ENCODE data around the gene GBE1. TPM values are rescaled to one million over a fixed set of nuclear protein-coding genes. Genes with fewer than 3 reads are reported as not detected.

GBE1 gene
- polyA plus RNA-seq, 1 donor (not counting 4 experiments of a cell fraction or from before 2014, with no cell fraction given) = 30.2 TPM

DNA sequence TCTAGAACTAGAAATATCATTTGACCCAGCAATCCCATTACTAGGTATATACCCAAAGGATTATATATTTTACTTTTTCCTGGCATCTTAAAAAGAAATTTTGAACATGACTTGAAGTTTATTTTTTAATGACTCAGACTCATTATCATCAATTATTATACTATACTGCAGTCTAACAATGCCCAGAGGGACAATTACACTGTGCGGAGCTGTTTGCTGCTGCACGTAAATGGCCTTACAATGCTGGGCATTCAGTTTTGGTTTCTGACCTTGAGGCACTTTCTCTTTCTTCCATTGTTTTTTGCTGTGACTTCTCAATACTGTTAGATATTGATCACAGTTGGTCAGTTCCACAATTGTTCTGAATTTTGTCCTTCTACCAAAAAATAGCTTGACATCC lies 128.8 kb downstream of the GBE1 start:
- Histone ChIP-seq H3K4me2 (ENCODE audit: control insufficient read depth, extremely low read depth, insufficient read depth, low read depth, low read length) (no peak overlapping the region), H3K4me1 (ENCODE audit: control insufficient read depth, extremely low read depth, insufficient read depth, low read length) (no peaks in the 10 kb centered on the region), H3K36me3 (ENCODE audit: control insufficient read depth in 2 of 2, extremely low read depth in 1 of 2, insufficient read depth in 2 of 2, low read length in 2 of 2) (no peaks in the 10 kb centered on the region), H3K9me1 (ENCODE audit: control insufficient read depth, extremely low read depth, insufficient read depth, low read length) (no peaks in the 10 kb centered on the region), H3K27me3 (ENCODE audit: control insufficient read depth, extremely low read depth, insufficient read depth, low read length) (no peaks in the 10 kb centered on the region), H3K27ac (ENCODE audit: control insufficient read depth, insufficient read depth, low read length) (no peak overlapping the region), H4K20me1 (ENCODE audit: control insufficient read depth, extremely low read depth, insufficient read depth, low read length) (no peaks in the 10 kb centered on the region), H3K9ac (ENCODE audit: control insufficient read depth, extremely low read depth, insufficient read depth, low read length) (no peak overlapping the region), H3K4me3 (ENCODE audit: control insufficient read depth in 2 of 3, extremely low read depth in 1 of 3, insufficient read depth in 2 of 3, low read depth in 1 of 3, low read length in 3 of 3) (no peak overlapping the region), H3K9me3 (ENCODE audit: control insufficient read depth, low read depth, low read length) (no peaks in the 10 kb centered on the region), H3K79me2 (ENCODE audit: control insufficient read depth, insufficient read depth, low read length) (no peaks in the 10 kb centered on the region), H2AFZ (ENCODE audit: control insufficient read depth, low read length) (no peak overlapping the region)
- dilution Hi-C loops (cut with MboI; ENCODE audit: extremely low pct_ligation_motif_present, low sequenced_read_pairs) = no loop called here
- DNase-seq (ENCODE audit: low read depth, low spot score) (no peak), FAIRE-seq (no peak)
- TF ChIP-seq EZH2 (IDR thresholded peaks at IDR 0.05; ENCODE audit: low read length) = no peak
- TF ChIP-seq, protein P1, sequence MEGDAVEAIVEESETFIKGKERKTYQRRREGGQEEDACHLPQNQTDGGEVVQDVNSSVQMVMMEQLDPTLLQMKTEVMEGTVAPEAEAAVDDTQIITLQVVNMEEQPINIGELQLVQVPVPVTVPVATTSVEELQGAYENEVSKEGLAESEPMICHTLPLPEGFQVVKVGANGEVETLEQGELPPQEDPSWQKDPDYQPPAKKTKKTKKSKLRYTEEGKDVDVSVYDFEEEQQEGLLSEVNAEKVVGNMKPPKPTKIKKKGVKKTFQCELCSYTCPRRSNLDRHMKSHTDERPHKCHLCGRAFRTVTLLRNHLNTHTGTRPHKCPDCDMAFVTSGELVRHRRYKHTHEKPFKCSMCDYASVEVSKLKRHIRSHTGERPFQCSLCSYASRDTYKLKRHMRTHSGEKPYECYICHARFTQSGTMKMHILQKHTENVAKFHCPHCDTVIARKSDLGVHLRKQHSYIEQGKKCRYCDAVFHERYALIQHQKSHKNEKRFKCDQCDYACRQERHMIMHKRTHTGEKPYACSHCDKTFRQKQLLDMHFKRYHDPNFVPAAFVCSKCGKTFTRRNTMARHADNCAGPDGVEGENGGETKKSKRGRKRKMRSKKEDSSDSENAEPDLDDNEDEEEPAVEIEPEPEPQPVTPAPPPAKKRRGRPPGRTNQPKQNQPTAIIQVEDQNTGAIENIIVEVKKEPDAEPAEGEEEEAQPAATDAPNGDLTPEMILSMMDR (optimal IDR thresholded peaks at IDR 0.05 in 1 of 3, IDR thresholded peaks at IDR 0.05 in 1 of 3, conservative IDR thresholded peaks at IDR 0.05 in 1 of 3; ENCODE audit: extremely low read depth in 1 of 3, insufficient read depth in 2 of 3, low read length in 3 of 3) = no peak

DNA sequence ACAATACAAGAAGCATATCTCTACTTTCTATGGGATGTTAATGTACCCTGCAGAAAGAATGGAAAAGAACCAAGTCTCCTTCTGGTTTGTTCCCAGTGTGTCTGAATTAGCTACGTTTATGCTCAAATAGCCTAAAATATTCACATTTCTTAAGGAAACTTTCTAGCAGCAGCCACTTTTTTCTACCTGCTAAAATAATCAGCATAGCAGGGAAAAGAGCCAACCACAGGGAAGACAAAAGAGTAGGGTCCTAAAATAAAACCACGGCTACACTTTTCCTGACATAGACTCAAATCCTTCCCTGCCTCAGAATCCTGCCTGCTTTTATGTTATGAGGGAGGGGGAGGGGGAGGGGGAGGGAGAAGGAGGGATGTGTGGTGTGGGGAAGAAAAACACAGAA lies 136.7 kb downstream of the GBE1 start:
- no peak for FAIRE-seq
- dilution Hi-C loops (cut with MboI; ENCODE audit: extremely low pct_ligation_motif_present, low sequenced_read_pairs) = no loop called here
- TF ChIP-seq, protein P1 (optimal IDR thresholded peaks at IDR 0.05 in 1 of 3, IDR thresholded peaks at IDR 0.05 in 1 of 3, conservative IDR thresholded peaks at IDR 0.05 in 1 of 3; ENCODE audit: extremely low read depth in 1 of 3, insufficient read depth in 2 of 3, low read length in 3 of 3) = no peak
- no peak for TF ChIP-seq EZH2 (IDR thresholded peaks at IDR 0.05; ENCODE audit: low read length)

More for the DNA sequence above, 136.7 kb downstream of the GBE1 start:
- H3K36me3 ChIP-seq (ENCODE audit: control insufficient read depth in 2 of 2, extremely low read depth in 1 of 2, insufficient read depth in 2 of 2, low read length in 2 of 2) = no peaks in the 10 kb centered on the region
- H2AFZ ChIP-seq (ENCODE audit: control insufficient read depth, low read length) = no peak overlapping the region
- peaks cover 2% of the 10 kb centered on the region for H3K9me1 ChIP-seq (ENCODE audit: control insufficient read depth, extremely low read depth, insufficient read depth, low read length)
- DNase-seq (ENCODE audit: low read depth, low spot score) = no peak
- H3K27ac ChIP-seq (ENCODE audit: control insufficient read depth, insufficient read depth, low read length) = no peak overlapping the region
- H3K4me2 ChIP-seq (ENCODE audit: control insufficient read depth, extremely low read depth, insufficient read depth, low read depth, low read length) = no peak overlapping the region
- no peaks in the 10 kb centered on the region for H3K9me3 ChIP-seq (ENCODE audit: control insufficient read depth, low read depth, low read length)
- H4K20me1 ChIP-seq (ENCODE audit: control insufficient read depth, extremely low read depth, insufficient read depth, low read length) = no peaks in the 10 kb centered on the region
- H3K4me1 ChIP-seq (ENCODE audit: control insufficient read depth, extremely low read depth, insufficient read depth, low read length) = no peaks in the 10 kb centered on the region
- H3K4me3 ChIP-seq (ENCODE audit: control insufficient read depth in 2 of 3, extremely low read depth in 1 of 3, insufficient read depth in 2 of 3, low read depth in 1 of 3, low read length in 3 of 3) = no peak overlapping the region
- no peaks in the 10 kb centered on the region for H3K27me3 ChIP-seq (ENCODE audit: control insufficient read depth, extremely low read depth, insufficient read depth, low read length)
- no peak overlapping the region for H3K9ac ChIP-seq (ENCODE audit: control insufficient read depth, extremely low read depth, insufficient read depth, low read length)
- no peaks in the 10 kb centered on the region for H3K79me2 ChIP-seq (ENCODE audit: control insufficient read depth, insufficient read depth, low read length)

Measured in keratinocyte (primary cell).